ENCODE measurements around the gene CDCP2.

The CDCP2 gene

GRCh38 chr1:54124906-54125305 is 27.9 kb downstream of the CDCP2 start:
- H3K4me3 ChIP-seq (ENCODE audit: low read length): no peak overlapping the region
- no peaks in the 10 kb centered on the region for H3K27me3 ChIP-seq (ENCODE audit: control insufficient read depth, insufficient read depth, low read length)
- no CpG with 5 or more reads among the region's 7 CpGs for WGBS (ENCODE audit: insufficient coverage, insufficient read length)
- H3K36me3 ChIP-seq (ENCODE audit: control insufficient read depth, insufficient read depth, low read length): no peaks in the 10 kb centered on the region
- no peak overlapping the region for H3K27ac ChIP-seq (ENCODE audit: low read length)
- H3K9me3 ChIP-seq (ENCODE audit: control insufficient read depth, insufficient read depth, low read length): no peaks in the 10 kb centered on the region
- peaks cover 2% of the 10 kb centered on the region for H3K4me1 ChIP-seq (ENCODE audit: control insufficient read depth, insufficient read depth, low read length)
- DNase-seq (ENCODE audit: low read depth, low spot score): no peak

GRCh38 chr1:54124472-54124871 is 28.3 kb downstream of the CDCP2 start:
- WGBS (ENCODE audit: insufficient coverage, insufficient read length): no CpG with 5 or more reads among the region's 9 CpGs
- no peaks in the 10 kb centered on the region for H3K9me3 ChIP-seq (ENCODE audit: control insufficient read depth, insufficient read depth, low read length)
- H3K27me3 ChIP-seq (ENCODE audit: control insufficient read depth, insufficient read depth, low read length): no peaks in the 10 kb centered on the region
- H3K4me1 ChIP-seq (ENCODE audit: control insufficient read depth, insufficient read depth, low read length): peaks cover 2% of the 10 kb centered on the region
- no peak overlapping the region for H3K4me3 ChIP-seq (ENCODE audit: low read length)
- H3K27ac ChIP-seq (ENCODE audit: low read length): no peak overlapping the region
- no peak for DNase-seq (ENCODE audit: low read depth, low spot score)
- H3K36me3 ChIP-seq (ENCODE audit: control insufficient read depth, insufficient read depth, low read length): no peaks in the 10 kb centered on the region

GRCh38 chr1:54122992-54123391 is 29.8 kb downstream of the CDCP2 start:
- Histone ChIP-seq H3K4me1 (ENCODE audit: control insufficient read depth, insufficient read depth, low read length) (peaks cover 2% of the 10 kb centered on the region), H3K27me3 (ENCODE audit: control insufficient read depth, insufficient read depth, low read length) (no peaks in the 10 kb centered on the region), H3K4me3 (ENCODE audit: low read length) (no peak overlapping the region), H3K36me3 (ENCODE audit: control insufficient read depth, insufficient read depth, low read length) (no peaks in the 10 kb centered on the region), H3K9me3 (ENCODE audit: control insufficient read depth, insufficient read depth, low read length) (no peaks in the 10 kb centered on the region), H3K27ac (ENCODE audit: low read length) (no peak overlapping the region)
- DNase-seq (ENCODE audit: low read depth, low spot score): no peak
- no CpG with 5 or more reads among the region's 8 CpGs for WGBS (ENCODE audit: insufficient coverage, insufficient read length)

GRCh38 chr1:54122135-54122751 is 30.6 kb downstream of the CDCP2 start:
- Histone ChIP-seq H3K36me3 (ENCODE audit: control insufficient read depth, insufficient read depth, low read length) (no peaks in the 10 kb centered on the region), H3K4me3 (ENCODE audit: low read length) (no peak overlapping the region; the same call in 1 of the 2 replicates), H3K27me3 (ENCODE audit: control insufficient read depth, insufficient read depth, low read length) (no peaks in the 10 kb centered on the region), H3K9me3 (ENCODE audit: control insufficient read depth, insufficient read depth, low read length) (no peaks in the 10 kb centered on the region), H3K27ac (ENCODE audit: low read length) (no peak overlapping the region), H3K4me1 (ENCODE audit: control insufficient read depth, insufficient read depth, low read length) (peaks cover 2% of the 10 kb centered on the region; the same call in 1 of the 2 replicates)
- no peak for DNase-seq (ENCODE audit: low read depth, low spot score)
- WGBS (ENCODE audit: insufficient coverage, insufficient read length): no CpG with 5 or more reads among the region's 14 CpGs

- Histone ChIP-seq H3K4me1 (ENCODE audit: control insufficient read depth, insufficient read depth, low read length) (peaks cover 2% of the 10 kb centered on the region; the same call in 1 of the 2 replicates), H3K9me3 (ENCODE audit: control insufficient read depth, insufficient read depth, low read length) (no peaks in the 10 kb centered on the region), H3K4me3 (ENCODE audit: low read length) (peak overlapping the region; percentile 14; the same call in 1 of the 2 replicates), H3K27ac (ENCODE audit: low read length) (no peak overlapping the region), H3K36me3 (ENCODE audit: control insufficient read depth, insufficient read depth, low read length) (no peaks in the 10 kb centered on the region), H3K27me3 (ENCODE audit: control insufficient read depth, insufficient read depth, low read length) (no peaks in the 10 kb centered on the region)
- WGBS (ENCODE audit: insufficient coverage, insufficient read length): no CpG with 5 or more reads among the region's 36 CpGs
- DNase-seq (ENCODE audit: low read depth, low spot score): peak; percentile 52
These were observed 31.2 kb downstream of the CDCP2 start for GRCh38 chr1:54121482-54122134.

GRCh38 chr1:54120698-54121481 is 31.9 kb downstream of the CDCP2 start:
- no peak overlapping the region for H3K27ac ChIP-seq (ENCODE audit: low read length)
- no peak overlapping the region for H3K4me3 ChIP-seq (ENCODE audit: low read length)

GRCh38 chr1:54120018-54120697 is 32.6 kb downstream of the CDCP2 start:
- Histone ChIP-seq H3K4me1 (ENCODE audit: control insufficient read depth, insufficient read depth, low read length) (peaks cover 2% of the 10 kb centered on the region; the same call in 1 of the 2 replicates), H3K4me3 (ENCODE audit: low read length) (no peak overlapping the region), H3K27me3 (ENCODE audit: control insufficient read depth, insufficient read depth, low read length) (no peaks in the 10 kb centered on the region), H3K36me3 (ENCODE audit: control insufficient read depth, insufficient read depth, low read length) (no peaks in the 10 kb centered on the region), H3K9me3 (ENCODE audit: control insufficient read depth, insufficient read depth, low read length) (no peaks in the 10 kb centered on the region), H3K27ac (ENCODE audit: low read length) (no peak overlapping the region)
- WGBS (ENCODE audit: insufficient coverage, insufficient read length): 100% methylated on average over 6 of the region's 13 CpGs
- DNase-seq (ENCODE audit: low read depth, low spot score): no peak

More at GRCh38 chr1:54120698-54121481, 31.9 kb downstream of the CDCP2 start:
- Histone ChIP-seq H3K4me1 (ENCODE audit: control insufficient read depth, insufficient read depth, low read length) (peaks cover 2% of the 10 kb centered on the region; the same call in 1 of the 2 replicates), H3K9me3 (ENCODE audit: control insufficient read depth, insufficient read depth, low read length) (no peaks in the 10 kb centered on the region), H3K36me3 (ENCODE audit: control insufficient read depth, insufficient read depth, low read length) (no peaks in the 10 kb centered on the region), H3K27me3 (ENCODE audit: control insufficient read depth, insufficient read depth, low read length) (no peaks in the 10 kb centered on the region)
- no peak for DNase-seq (ENCODE audit: low read depth, low spot score)
- no CpG with 5 or more reads among the region's 33 CpGs for WGBS (ENCODE audit: insufficient coverage, insufficient read length)

GRCh38 chr1:54118704-54119103 is 34.1 kb downstream of the CDCP2 start:
- H3K27ac ChIP-seq (ENCODE audit: low read length): no peak overlapping the region

GRCh38 chr1:54117815-54118563 is 34.8 kb downstream of the CDCP2 start:
- Histone ChIP-seq H3K27ac (ENCODE audit: low read length) (no peak overlapping the region), H3K4me1 (ENCODE audit: control insufficient read depth, insufficient read depth, low read length) (peaks cover 2% of the 10 kb centered on the region; the same call in 1 of the 2 replicates), H3K4me3 (ENCODE audit: low read length) (no peak overlapping the region), H3K9me3 (ENCODE audit: control insufficient read depth, insufficient read depth, low read length) (no peaks in the 10 kb centered on the region), H3K27me3 (ENCODE audit: control insufficient read depth, insufficient read depth, low read length) (no peaks in the 10 kb centered on the region), H3K36me3 (ENCODE audit: control insufficient read depth, insufficient read depth, low read length) (no peaks in the 10 kb centered on the region)
- WGBS (ENCODE audit: insufficient coverage, insufficient read length): no CpG with 5 or more reads among the region's 11 CpGs
- no peak for DNase-seq (ENCODE audit: low read depth, low spot score)

More at GRCh38 chr1:54118704-54119103, 34.1 kb downstream of the CDCP2 start:
- Histone ChIP-seq H3K36me3 (ENCODE audit: control insufficient read depth, insufficient read depth, low read length) (no peaks in the 10 kb centered on the region), H3K4me1 (ENCODE audit: control insufficient read depth, insufficient read depth, low read length) (peaks cover 2% of the 10 kb centered on the region; the same call in 1 of the 2 replicates), H3K4me3 (ENCODE audit: low read length) (no peak overlapping the region), H3K9me3 (ENCODE audit: control insufficient read depth, insufficient read depth, low read length) (no peaks in the 10 kb centered on the region), H3K27me3 (ENCODE audit: control insufficient read depth, insufficient read depth, low read length) (no peaks in the 10 kb centered on the region)
- no peak for DNase-seq (ENCODE audit: low read depth, low spot score)
- WGBS (ENCODE audit: insufficient coverage, insufficient read length): no CpG with 5 or more reads among the region's 8 CpGs
